Activated CD8-positive, alpha-beta memory T cell treated with anti-CD3 and anti-CD28 coated beads, Interleukin-2, amount 10 ng/mL, durations not matched to agents 7 days and 5 days (primary cell): ENCODE measurements around the gene TRIM38. TPM values are rescaled to one million over a fixed set of nuclear protein-coding genes. Genes with fewer than 3 reads are reported as not detected.
A peak's percentile ranks its signal among the peaks of the same experiment; 100 is the strongest.
"Not testable (repeated sequence)": the region's sequence is repeated elsewhere in the genome, so short reads cannot be mapped to it uniquely, and the experiment has no call there.

Source experiments
- ATAC-seq: fragments of 150-1000 bp; cut with Tn5 transposase; one replicate; pipeline ENCODE4 v1.10.0; 2021; ENCODE audit warnings: moderate library complexity
- CTCF ChIA-PET: fragments of 350-600 bp; sonication (Branson Sonifier 250); formaldehyde crosslinking; loops from one replicate; lab custom pipeline; 2021; ENCODE audit warnings: antibody characterized with exemption; lab: Charles Lee
- DNase-seq: peaks from one replicate; pipeline ENCODE4 v3.0.0-alpha.2; 2020
- H3K27ac Mint-ChIP-seq: one replicate; pipeline ENCODE4 v1.8.0; 2021; ENCODE audit warnings: mild to moderate bottlenecking, mixed read lengths
- H3K27me3 Mint-ChIP-seq: one replicate; pipeline ENCODE4 v1.8.0; 2021; ENCODE audit warnings: mixed read lengths
- H3K36me3 Mint-ChIP-seq: one replicate; pipeline ENCODE4 v1.8.0; 2021; ENCODE audit warnings: mild to moderate bottlenecking, mixed read lengths
- H3K4me1 Mint-ChIP-seq: one replicate; pipeline ENCODE4 v1.8.0; 2021; ENCODE audit warnings: mixed read lengths
- H3K4me3 Mint-ChIP-seq: one replicate; pipeline ENCODE4 v1.8.0; 2021; ENCODE audit warnings: mild to moderate bottlenecking, moderate library complexity, mixed read lengths
- H3K9me3 Mint-ChIP-seq: one replicate; pipeline ENCODE4 v1.8.0; 2022; ENCODE audit warnings: low read depth, mixed read lengths
- total RNA-seq, 2 experiments: library from RNA; stranded (reverse); gene quantifications; one replicate each; pipeline ENCODE4 v1.2.3, GENCODE V29; 2021

TRIM38 gene
- total RNA-seq, 2 experiments from 2014 or later: 19.0 to 28.2 TPM

DNA sequence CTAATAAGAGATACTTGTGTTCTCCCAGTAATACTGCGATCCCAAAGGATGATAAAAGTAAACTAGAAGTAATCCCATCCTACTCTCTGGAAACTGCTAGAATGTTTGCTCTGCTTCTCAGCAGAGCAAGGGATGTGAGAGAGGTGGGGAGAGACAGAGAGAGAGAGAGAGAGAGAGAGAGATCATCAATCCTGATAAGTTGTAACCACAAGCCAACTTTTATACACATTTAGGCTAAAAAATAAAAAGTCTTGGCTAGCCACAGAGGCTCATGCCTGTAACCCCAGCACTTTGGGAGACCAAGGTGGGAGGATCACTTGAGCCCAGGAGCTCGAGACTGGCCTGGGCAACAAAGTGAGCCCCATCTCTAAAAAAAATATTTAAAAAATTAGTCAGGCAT is 16.0 kb upstream of the TRIM38 start:
- H3K9me3 Mint-ChIP-seq: no peaks in the 10 kb centered on the region
- no peak for DNase-seq
- H3K27me3 Mint-ChIP-seq: peaks cover 7% of the 10 kb centered on the region
- peaks cover 21% of the 10 kb centered on the region for H3K4me1 Mint-ChIP-seq
- no peak overlapping the region for H3K27ac Mint-ChIP-seq
- CTCF ChIA-PET: interaction anchor here (0.6 to 1.3 kb wide), 2 partner anchors 13 to 46 kb away, joined by 3 read pairs; no protein-coding TSS in a partner anchor
- ATAC-seq: no peak
- peaks cover 10% of the 10 kb centered on the region for H3K36me3 Mint-ChIP-seq
- H3K4me3 Mint-ChIP-seq: no peak overlapping the region

DNA sequence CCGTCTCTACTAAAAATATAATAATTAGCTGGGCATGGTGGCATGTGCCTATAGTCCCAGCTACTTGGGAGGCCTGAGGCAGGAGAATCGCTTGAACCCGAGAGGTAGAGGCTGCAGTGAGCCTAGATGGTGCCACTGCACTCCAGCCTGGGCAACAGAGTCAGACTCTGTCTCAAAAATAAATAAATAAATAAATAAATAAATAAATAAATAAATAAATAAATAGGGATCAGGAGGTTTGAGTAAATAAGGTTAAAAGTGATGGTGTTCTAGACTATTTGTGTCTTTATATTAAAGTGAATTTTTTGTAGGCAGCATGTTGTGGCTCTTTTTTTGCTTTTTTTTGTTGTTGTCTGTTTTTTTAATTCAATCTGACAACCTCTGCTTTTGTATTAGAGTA is 15.1 kb upstream of the TRIM38 start:
- CTCF ChIA-PET: interaction anchor here (0.7 to 1.3 kb wide), 2 partner anchors 45 to 70 kb away, joined by 3 read pairs; a partner anchor contains a TSS
- H3K27ac Mint-ChIP-seq, H3K9me3 Mint-ChIP-seq, DNase-seq, H3K4me3 Mint-ChIP-seq, ATAC-seq, H3K36me3 Mint-ChIP-seq, H3K27me3 Mint-ChIP-seq: not testable (repeated sequence)
- peaks cover 21% of the 10 kb centered on the region for H3K4me1 Mint-ChIP-seq

- ATAC-seq (no peak), DNase-seq (no peak)
- Mint-ChIP-seq H3K4me3 (no peak overlapping the region), H3K9me3 (no peaks in the 10 kb centered on the region), H3K27ac (no peak overlapping the region), H3K27me3 (peaks cover 7% of the 10 kb centered on the region), H3K4me1 (peaks cover 19% of the 10 kb centered on the region), H3K36me3 (peaks cover 10% of the 10 kb centered on the region)
- CTCF ChIA-PET: interaction anchor here (0.7 kb wide), 1 partner anchor 161 kb away, joined by 3 read pairs; no protein-coding TSS in a partner anchor
Observed at GRCh38 chr6:25949695-25950094, 12.9 kb upstream of the TRIM38 start.

DNA sequence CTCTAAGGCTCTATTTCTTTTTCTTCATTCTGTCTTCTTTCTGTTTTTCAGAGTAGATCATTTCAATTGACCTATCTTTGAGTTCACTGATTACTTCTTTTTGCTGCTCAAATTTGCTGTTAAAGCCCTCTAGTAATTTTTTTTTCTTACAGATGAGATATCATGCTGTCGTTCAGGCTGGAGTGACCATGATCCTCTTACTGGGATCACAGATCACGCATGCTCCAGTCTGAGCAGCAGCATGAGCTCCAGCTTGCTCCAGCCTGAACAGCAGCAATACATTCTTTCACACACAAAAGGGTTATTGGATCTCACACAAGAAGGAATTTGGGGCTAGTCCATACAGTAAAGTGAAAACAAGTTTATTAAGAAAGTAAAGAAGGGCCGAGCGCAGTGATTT is 12.3 kb upstream of the TRIM38 start:
- CTCF ChIA-PET: no interaction called here
- H3K4me1 Mint-ChIP-seq: peaks cover 13% of the 10 kb centered on the region
- no peaks in the 10 kb centered on the region for H3K9me3 Mint-ChIP-seq

GRCh38 chr6:25951296-25952032 is 11.1 kb upstream of the TRIM38 start:
- Mint-ChIP-seq H3K36me3 (peaks cover 3% of the 10 kb centered on the region), H3K4me1 (peaks cover 5% of the 10 kb centered on the region), H3K9me3 (no peaks in the 10 kb centered on the region), H3K4me3 (no peak overlapping the region), H3K27ac (no peak overlapping the region), H3K27me3 (peaks cover 7% of the 10 kb centered on the region)
- no peak for DNase-seq
- no peak for ATAC-seq
- CTCF ChIA-PET: no interaction called here

More for the DNA sequence above, 12.3 kb upstream of the TRIM38 start:
- no peak overlapping the region for H3K27ac Mint-ChIP-seq
- H3K36me3 Mint-ChIP-seq: peaks cover 10% of the 10 kb centered on the region
- no peak overlapping the region for H3K4me3 Mint-ChIP-seq
- ATAC-seq (no peak), DNase-seq (no peak)
- H3K27me3 Mint-ChIP-seq: peaks cover 7% of the 10 kb centered on the region

GRCh38 chr6:25952535-25952934 is 10.1 kb upstream of the TRIM38 start:
- Mint-ChIP-seq H3K27ac (no peak overlapping the region), H3K4me3 (no peak overlapping the region), H3K27me3 (peaks cover 7% of the 10 kb centered on the region), H3K36me3 (peaks cover 2% of the 10 kb centered on the region), H3K9me3 (no peaks in the 10 kb centered on the region), H3K4me1 (no peaks in the 10 kb centered on the region)
- CTCF ChIA-PET: no interaction called here
- DNase-seq (no peak), ATAC-seq (no peak)

DNA sequence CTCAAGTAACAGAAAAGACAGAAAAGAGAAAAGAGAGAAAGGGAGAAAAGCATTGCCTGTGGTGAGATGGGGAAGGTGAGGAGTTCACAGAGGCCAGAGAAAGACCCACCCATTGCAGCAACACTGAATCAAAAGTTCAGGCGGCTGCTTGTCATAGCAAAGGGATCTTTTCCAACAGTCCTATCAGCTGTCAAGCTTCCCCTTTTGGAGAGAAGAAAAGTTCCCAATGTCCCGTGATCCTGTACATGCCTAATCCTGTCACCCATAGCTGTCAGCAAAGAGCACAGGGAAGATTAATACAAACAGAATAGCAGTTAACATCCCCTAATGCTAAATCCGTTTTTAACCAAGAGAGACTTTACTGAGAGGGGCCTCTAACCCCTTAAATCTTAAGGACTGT is 8.9 kb upstream of the TRIM38 start:
- Mint-ChIP-seq H3K27me3 (peaks cover 7% of the 10 kb centered on the region), H3K36me3 (peaks cover 10% of the 10 kb centered on the region), H3K4me1 (peaks cover 7% of the 10 kb centered on the region), H3K9me3 (peaks cover 3% of the 10 kb centered on the region), H3K4me3 (no peak overlapping the region), H3K27ac (no peak overlapping the region)
- CTCF ChIA-PET: no interaction called here
- DNase-seq (no peak), ATAC-seq (no peak)

DNA sequence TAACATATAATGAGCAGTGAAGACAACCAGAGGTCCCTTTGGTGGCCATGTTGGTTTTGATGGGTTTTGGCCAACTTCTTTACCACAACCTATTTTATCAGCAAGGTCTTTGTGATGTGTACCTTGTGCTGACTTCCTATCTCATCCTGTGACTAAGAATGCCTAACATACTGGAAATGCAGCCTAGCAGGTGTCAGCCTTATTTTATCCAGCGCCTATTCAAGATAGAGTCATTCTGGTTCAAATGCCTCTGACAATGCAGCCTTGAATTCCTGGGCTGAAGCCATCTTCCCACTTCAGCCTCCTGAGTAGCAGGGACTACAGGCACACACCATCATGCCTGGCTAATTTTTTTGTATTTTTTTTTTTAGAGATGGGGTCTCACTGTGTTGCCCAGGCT is 7.8 kb upstream of the TRIM38 start:
- CTCF ChIA-PET: no interaction called here

DNA sequence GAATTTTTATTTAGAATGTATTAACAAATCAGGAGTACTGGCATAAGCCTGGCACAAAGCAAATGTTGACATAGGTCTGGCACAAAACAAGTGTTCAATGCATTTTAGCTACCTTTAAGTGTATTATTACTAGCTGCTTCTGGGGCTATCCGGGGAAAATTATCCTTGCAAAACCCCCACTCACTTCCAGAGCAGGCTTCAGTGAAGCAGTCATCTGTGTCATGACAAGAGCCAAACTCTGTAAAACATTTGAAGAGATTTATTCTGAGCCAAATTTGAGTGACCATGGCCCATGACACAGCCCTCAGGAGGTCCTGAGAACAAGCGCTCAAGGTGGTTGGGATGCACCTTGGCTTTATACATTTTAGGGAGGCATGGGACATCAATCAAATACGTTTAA is 6.4 kb upstream of the TRIM38 start:
- DNase-seq (no peak), ATAC-seq (no peak)
- H3K4me3 Mint-ChIP-seq: no peak overlapping the region
- no peaks in the 10 kb centered on the region for H3K27me3 Mint-ChIP-seq
- peaks cover 31% of the 10 kb centered on the region for H3K4me1 Mint-ChIP-seq
- H3K27ac Mint-ChIP-seq: no peak overlapping the region
- peaks cover 26% of the 10 kb centered on the region for H3K36me3 Mint-ChIP-seq
- CTCF ChIA-PET: interaction anchor here (1.0 kb wide), 1 partner anchor 9 kb away, joined by 4 read pairs; no protein-coding TSS in a partner anchor
- peaks cover 11% of the 10 kb centered on the region for H3K9me3 Mint-ChIP-seq

More for the DNA sequence above, 7.8 kb upstream of the TRIM38 start:
- H3K27me3 Mint-ChIP-seq: peaks cover 7% of the 10 kb centered on the region
- no peak overlapping the region for H3K4me3 Mint-ChIP-seq
- DNase-seq (no peak), ATAC-seq (no peak)
- peaks cover 20% of the 10 kb centered on the region for H3K36me3 Mint-ChIP-seq
- peaks cover 8% of the 10 kb centered on the region for H3K9me3 Mint-ChIP-seq
- peaks cover 18% of the 10 kb centered on the region for H3K4me1 Mint-ChIP-seq
- no peak overlapping the region for H3K27ac Mint-ChIP-seq

GRCh38 chr6:25958700-25959162 is 3.9 kb upstream of the TRIM38 start:
- Mint-ChIP-seq H3K9me3 (peaks cover 11% of the 10 kb centered on the region), H3K4me3 (peak overlapping the region; percentile 50), H3K27ac (peak overlapping the region; percentile 77), H3K36me3 (peaks cover 35% of the 10 kb centered on the region), H3K27me3 (no peaks in the 10 kb centered on the region), H3K4me1 (peaks cover 44% of the 10 kb centered on the region)
- CTCF ChIA-PET: interaction anchor here (0.7 to 3.1 kb wide), 3 partner anchors 12 to 34 kb away, joined by 3 to 13 read pairs (median 3); no protein-coding TSS in a partner anchor
- no peak for DNase-seq
- no peak for ATAC-seq

DNA sequence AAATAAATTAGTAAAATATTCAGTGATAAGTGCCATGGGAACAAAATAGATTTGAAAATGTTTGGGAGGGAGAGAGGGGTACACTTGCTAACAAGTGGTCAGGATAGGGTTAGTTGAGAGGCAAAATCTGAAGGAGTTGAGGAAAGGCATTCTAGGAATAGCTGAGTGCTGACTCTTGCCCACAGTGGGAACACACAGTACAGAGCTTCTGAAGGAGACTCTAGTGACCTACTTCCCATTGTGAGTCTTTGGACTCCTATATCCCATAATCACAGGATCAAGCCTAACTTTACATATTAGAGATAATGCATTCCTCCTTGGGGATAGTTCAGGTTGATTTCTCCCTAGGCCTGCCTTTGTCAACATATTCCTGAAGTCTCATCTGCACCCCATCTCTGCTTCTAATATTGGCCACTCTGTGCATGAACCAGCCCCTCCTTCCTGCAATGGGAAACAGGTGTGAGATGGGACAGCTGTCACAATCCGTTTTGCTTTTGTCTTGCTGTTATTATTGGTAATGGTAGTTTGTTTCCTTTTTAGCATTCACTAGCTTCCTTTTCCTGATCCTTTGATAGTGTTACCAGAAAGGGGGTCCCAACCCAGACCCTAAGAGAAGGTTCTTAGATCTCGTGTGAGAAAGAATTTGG is 2.6 kb upstream of the TRIM38 start:
- H3K4me1 Mint-ChIP-seq: peaks cover 55% of the 10 kb centered on the region
- ATAC-seq (no peak), DNase-seq (no peak)
- peak overlapping the region; percentile 77 for H3K27ac Mint-ChIP-seq
- peaks cover 43% of the 10 kb centered on the region for H3K36me3 Mint-ChIP-seq
- H3K9me3 Mint-ChIP-seq: peaks cover 11% of the 10 kb centered on the region
- H3K4me3 Mint-ChIP-seq: no peak overlapping the region
- no peaks in the 10 kb centered on the region for H3K27me3 Mint-ChIP-seq
- CTCF ChIA-PET: interaction anchor here (0.9 to 3.1 kb wide), 3 partner anchors 32 to 60 kb away, joined by 4 to 13 read pairs (median 9); a partner anchor contains a TSS

GRCh38 chr6:25960734-25961133 is 1.9 kb upstream of the TRIM38 start:
- no peak for DNase-seq
- H3K4me1 Mint-ChIP-seq: peaks cover 60% of the 10 kb centered on the region
- peaks cover 48% of the 10 kb centered on the region for H3K36me3 Mint-ChIP-seq
- peak overlapping the region; percentile 99 for H3K27ac Mint-ChIP-seq
- no peaks in the 10 kb centered on the region for H3K27me3 Mint-ChIP-seq
- no peak for ATAC-seq
- H3K4me3 Mint-ChIP-seq: no peak overlapping the region
- peaks cover 11% of the 10 kb centered on the region for H3K9me3 Mint-ChIP-seq
- CTCF ChIA-PET: interaction anchor here (0.9 to 3.1 kb wide), 3 partner anchors 32 to 59 kb away, joined by 4 to 13 read pairs (median 9); a partner anchor contains a TSS

GRCh38 chr6:25961619-25962148 is 918 bp upstream of the TRIM38 start:
- peak overlapping the region; percentile 96 for H3K4me3 Mint-ChIP-seq
- peaks cover 68% of the 10 kb centered on the region for H3K4me1 Mint-ChIP-seq
- peaks cover 57% of the 10 kb centered on the region for H3K36me3 Mint-ChIP-seq
- no peak for ATAC-seq
- CTCF ChIA-PET: interaction anchor here (0.8 to 2.8 kb wide), 7 partner anchors 8 to 243 kb away, joined by 3 to 16 read pairs (median 5); a partner anchor contains a TSS
- H3K27ac Mint-ChIP-seq: peak overlapping the region; percentile 99
- no peak for DNase-seq
- no peaks in the 10 kb centered on the region for H3K27me3 Mint-ChIP-seq
- peaks cover 11% of the 10 kb centered on the region for H3K9me3 Mint-ChIP-seq
